Fibroblast of lung (primary cell): Measurements from ENCODE around the gene MYOM3.
"Not testable (repeated sequence)": the region's sequence is repeated elsewhere in the genome, so short reads cannot be mapped to it uniquely, and the experiment has no call there.

ENCODE experiments used
- CTCF ChIP-seq, 2 donors: IDR thresholded peaks in 1 of 2; conservative IDR thresholded peaks in 1 of 2; 1 replicate in 1 of 2; 2 replicates in 1 of 2; pipeline ENCODE4 v1.5.1; 2011 to 2012; ENCODE audit warnings: low read length in 2 of 2, control low read depth in 1 of 2, inconsistent platforms in 1 of 2, low read depth in 1 of 2, mild to moderate bottlenecking in 1 of 2
- EZH2 ChIP-seq: IDR thresholded peaks from 2 replicates; pipeline ENCODE4 v1.5.1; 2012; ENCODE audit warnings: low read length, control low read depth, mild to moderate bottlenecking; ENCODE audit errors: missing control alignments

DNA sequence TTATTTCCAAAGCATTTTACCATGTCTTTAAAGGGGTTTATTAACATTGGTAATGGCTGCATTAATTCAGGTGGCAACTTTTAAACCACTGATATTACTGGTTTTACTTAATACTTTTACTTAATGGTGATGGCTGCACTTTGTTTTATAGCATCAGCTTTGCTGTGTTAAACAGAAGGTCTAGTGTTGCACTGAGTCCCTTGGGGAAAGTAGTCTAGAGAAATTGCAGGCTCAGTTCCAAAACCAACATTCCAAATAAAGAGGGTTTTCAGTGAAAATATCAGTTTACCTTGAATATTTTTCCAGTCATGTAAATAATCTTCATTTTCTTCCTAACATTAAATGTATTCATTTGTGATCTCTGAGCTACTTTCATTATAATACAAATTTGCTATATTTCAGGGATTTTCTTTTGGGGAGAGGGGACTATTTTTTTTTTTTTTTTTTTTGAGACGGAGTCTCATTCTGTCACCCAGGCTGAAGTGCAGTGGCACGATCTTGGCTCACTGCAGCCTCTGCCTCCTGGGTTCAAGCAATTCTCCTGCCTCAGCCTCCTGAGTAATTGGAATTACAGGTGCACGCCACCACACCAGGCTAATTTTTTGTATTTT, 103.3 kb downstream of the MYOM3 start:
- not testable (repeated sequence) for TF ChIP-seq CTCF (conservative IDR thresholded peaks at IDR 0.05 in 1 of 2, IDR thresholded peaks at IDR 0.05 in 1 of 2; ENCODE audit: low read depth in 1 of 2, low read length in 2 of 2); EZH2
